HL-60 (cell line): Measurements from ENCODE around the gene PRSS3.

ENCODE experiments used
- CTCF ChIP-seq: IDR thresholded peaks from one replicate; pipeline ENCODE4 v1.5.1; 2011; ENCODE audit warnings: low read length, control low read depth, inconsistent platforms; ENCODE audit not compliant: insufficient read depth
- POLR2AphosphoS5 ChIP-seq: IDR thresholded peaks from 2 replicates; pipeline ENCODE4 v1.6.1; 2012; ENCODE audit warnings: low read depth
- REST ChIP-seq: IDR thresholded peaks from 2 replicates; pipeline ENCODE4 v1.6.1; 2012; ENCODE audit warnings: low read depth; ENCODE audit not compliant: insufficient replicate concordance

GRCh38 chr9:33835625-33836260 lies 40.4 kb downstream of the PRSS3 start:
- no peak for TF ChIP-seq CTCF
- TF ChIP-seq REST: no peak
- TF ChIP-seq POLR2AphosphoS5: no peak
